ENCODE measurements around the gene ABR. TPM values are rescaled to one million over a fixed set of nuclear protein-coding genes. Genes with fewer than 3 reads are reported as not detected.

The ABR gene
- total RNA-seq, 6 experiments from 2014 or later: 49.3 to 58.4 (median 54.4) TPM

DNA sequence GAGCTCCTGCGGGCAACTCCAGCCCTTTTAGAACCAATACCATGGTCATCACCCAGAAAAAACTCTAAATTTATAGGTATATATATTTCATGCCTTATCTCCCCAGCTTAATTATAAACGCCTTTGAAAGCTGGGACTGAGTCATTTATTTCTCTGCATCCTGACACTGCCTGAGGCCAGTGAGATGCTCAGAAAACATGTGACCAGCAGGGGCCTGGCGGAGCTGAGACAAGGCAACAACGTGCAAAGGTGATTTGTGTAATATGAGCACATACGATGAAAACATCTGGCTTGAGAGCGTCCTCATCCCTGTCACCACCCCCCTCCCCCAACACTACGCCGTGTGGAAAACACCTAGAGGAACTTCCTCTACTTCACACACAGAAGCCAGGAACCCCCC lies 222.9 kb downstream of the ABR start:
- Mint-ChIP-seq H3K4me1 (ENCODE audit: low read depth) (peaks cover 28% of the 10 kb centered on the region), H3K36me3 (ENCODE audit: low read depth) (peaks cover 38% of the 10 kb centered on the region), H3K27me3 (ENCODE audit: insufficient read depth) (peaks cover 2% of the 10 kb centered on the region), H3K27ac (peak overlapping the region; percentile 61), H3K4me3 (peak overlapping the region; percentile 46; the same call in 1 of the 2 replicates), H3K9me3 (0 out of 2 replicates have a peak, but pooled peaks cover 4% of the 10 kb centered on the region)
- peak; percentile 81 for DNase-seq
- TF ChIP-seq, protein P1, sequence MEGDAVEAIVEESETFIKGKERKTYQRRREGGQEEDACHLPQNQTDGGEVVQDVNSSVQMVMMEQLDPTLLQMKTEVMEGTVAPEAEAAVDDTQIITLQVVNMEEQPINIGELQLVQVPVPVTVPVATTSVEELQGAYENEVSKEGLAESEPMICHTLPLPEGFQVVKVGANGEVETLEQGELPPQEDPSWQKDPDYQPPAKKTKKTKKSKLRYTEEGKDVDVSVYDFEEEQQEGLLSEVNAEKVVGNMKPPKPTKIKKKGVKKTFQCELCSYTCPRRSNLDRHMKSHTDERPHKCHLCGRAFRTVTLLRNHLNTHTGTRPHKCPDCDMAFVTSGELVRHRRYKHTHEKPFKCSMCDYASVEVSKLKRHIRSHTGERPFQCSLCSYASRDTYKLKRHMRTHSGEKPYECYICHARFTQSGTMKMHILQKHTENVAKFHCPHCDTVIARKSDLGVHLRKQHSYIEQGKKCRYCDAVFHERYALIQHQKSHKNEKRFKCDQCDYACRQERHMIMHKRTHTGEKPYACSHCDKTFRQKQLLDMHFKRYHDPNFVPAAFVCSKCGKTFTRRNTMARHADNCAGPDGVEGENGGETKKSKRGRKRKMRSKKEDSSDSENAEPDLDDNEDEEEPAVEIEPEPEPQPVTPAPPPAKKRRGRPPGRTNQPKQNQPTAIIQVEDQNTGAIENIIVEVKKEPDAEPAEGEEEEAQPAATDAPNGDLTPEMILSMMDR (IDR thresholded peaks at IDR 0.05): peak; percentile 17; the same call in 1 of the 2 replicates

- H3K27me3 Mint-ChIP-seq (ENCODE audit: insufficient read depth): peaks cover 2% of the 10 kb centered on the region
- no peak overlapping the region for H3K27ac Mint-ChIP-seq
- H3K9me3 Mint-ChIP-seq: 0 out of 2 replicates have a peak, but pooled peaks cover 4% of the 10 kb centered on the region
- DNase-seq: no peak
- peaks cover 38% of the 10 kb centered on the region for H3K36me3 Mint-ChIP-seq (ENCODE audit: low read depth)
- peaks cover 50% of the 10 kb centered on the region for H3K4me1 Mint-ChIP-seq (ENCODE audit: low read depth)
- H3K4me3 Mint-ChIP-seq: no peak overlapping the region
- TF ChIP-seq, protein P1 (IDR thresholded peaks at IDR 0.05): no peak
Measured at GRCh38 chr17:954431-955164, 225.2 kb downstream of the ABR start.

DNA sequence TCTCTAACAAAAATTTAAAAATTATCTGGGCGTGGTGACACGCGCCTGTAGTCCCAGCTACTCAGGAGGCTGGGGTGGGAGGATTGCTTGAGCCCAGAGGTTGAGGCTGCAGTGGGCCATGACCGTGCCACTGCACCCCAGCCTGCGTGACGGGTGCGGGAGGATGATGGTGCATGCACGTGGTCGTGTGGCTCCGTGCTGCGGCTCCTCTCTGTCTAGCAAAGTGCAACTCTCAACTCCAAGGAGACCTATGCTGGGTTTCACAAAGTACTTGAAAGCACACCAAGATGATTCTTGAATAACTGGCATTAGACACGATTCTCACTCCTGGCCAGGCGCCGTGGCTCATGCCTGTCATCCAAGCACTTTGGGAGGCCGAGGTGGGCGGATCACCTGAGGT lies 226.0 kb downstream of the ABR start:
- Mint-ChIP-seq H3K36me3 (ENCODE audit: low read depth) (peaks cover 38% of the 10 kb centered on the region), H3K9me3 (0 out of 2 replicates have a peak, but pooled peaks cover 4% of the 10 kb centered on the region), H3K4me1 (ENCODE audit: low read depth) (peaks cover 50% of the 10 kb centered on the region), H3K27ac (no peak overlapping the region), H3K4me3 (no peak overlapping the region), H3K27me3 (ENCODE audit: insufficient read depth) (peaks cover 2% of the 10 kb centered on the region)
- no peak for DNase-seq
- TF ChIP-seq, protein P1 (IDR thresholded peaks at IDR 0.05): no peak

Small RNAs within 50 kb of the gene (microRNA-seq; reads per million reads assigned to microRNA genes)
- gene MIR3183: 3.1 reads per million

Other genes starting within 250 kb of the ABR start
- 10 to 100 TPM; 81.7 to 93.8 (median 92.2) TPM for gene NXN, start 200.2 kb downstream of the ABR start, total RNA-seq (2021; fragmentation: NEBNext Ultra II Directional; extraction: Animal tissue kit (Norgen Biotek cat#: 25700))
- 10 to 100 TPM; 16.8 to 21.5 (median 18.2) TPM for gene TIMM22, start 182.9 kb downstream of the ABR start, total RNA-seq (2021; fragmentation: NEBNext Ultra II Directional; extraction: Animal tissue kit (Norgen Biotek cat#: 25700))
- not detected for gene BHLHA9, start 90.5 kb upstream of the ABR start, total RNA-seq (2021; fragmentation: NEBNext Ultra II Directional; extraction: Animal tissue kit (Norgen Biotek cat#: 25700))
- not detected for gene TRARG1, start 99.7 kb upstream of the ABR start, total RNA-seq (2021; fragmentation: NEBNext Ultra II Directional; extraction: Animal tissue kit (Norgen Biotek cat#: 25700))
- gene YWHAE, start 220.2 kb upstream of the ABR start, total RNA-seq (2021; fragmentation: NEBNext Ultra II Directional; extraction: Animal tissue kit (Norgen Biotek cat#: 25700)): 100 to 1,000 TPM; 713 to 967 (median 844) TPM

All from HFFc6 (cell line).